Measurements from ENCODE around the gene DDX39B.

Gene DDX39B

DNA sequence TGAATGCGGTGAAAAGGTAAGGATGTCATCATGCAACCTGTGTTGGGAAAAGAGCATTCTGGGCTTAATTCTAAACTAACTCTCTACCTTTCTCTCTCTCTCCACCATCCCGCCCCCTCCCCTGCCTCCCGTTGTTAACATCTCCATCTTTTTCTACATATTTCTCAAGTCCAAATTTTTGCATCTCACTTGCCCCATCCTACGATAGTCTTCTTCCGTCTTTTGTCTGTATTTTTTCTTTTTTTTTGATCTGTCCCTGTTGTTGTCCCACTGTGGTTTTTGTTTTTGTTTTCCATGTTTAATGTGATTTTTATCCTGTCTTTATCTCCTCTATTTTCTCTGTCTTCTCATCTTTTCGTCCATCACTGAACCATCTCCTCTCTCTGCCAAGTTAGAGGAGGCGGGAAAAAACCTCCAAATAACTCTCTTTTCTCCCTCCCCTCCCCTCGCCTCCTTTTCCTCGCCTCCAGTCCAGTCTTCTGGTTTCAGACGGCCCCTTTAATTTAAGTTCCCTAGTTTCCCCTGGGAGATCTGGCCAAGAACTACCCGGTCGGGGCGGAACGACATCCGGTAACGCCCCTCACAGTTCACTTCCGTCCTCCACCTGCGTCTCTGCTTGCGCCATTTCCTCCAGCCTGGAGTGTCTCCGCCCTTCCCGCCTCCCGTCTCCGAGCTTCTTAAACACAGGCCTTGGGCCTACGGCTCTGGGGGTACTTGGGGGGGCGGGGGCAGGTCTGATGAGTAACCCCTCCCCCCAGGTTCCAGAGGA is 5.3 kb upstream of the DDX39B start, which contains the start of gene NFKBIL1:
NFKBIL1 (plus strand) TSS at position 651 of the 769 bp plus-strand sequence; CDS start at position 738, 87 bp downstream.
- peak; percentile 99 for DNase-seq

DNA sequence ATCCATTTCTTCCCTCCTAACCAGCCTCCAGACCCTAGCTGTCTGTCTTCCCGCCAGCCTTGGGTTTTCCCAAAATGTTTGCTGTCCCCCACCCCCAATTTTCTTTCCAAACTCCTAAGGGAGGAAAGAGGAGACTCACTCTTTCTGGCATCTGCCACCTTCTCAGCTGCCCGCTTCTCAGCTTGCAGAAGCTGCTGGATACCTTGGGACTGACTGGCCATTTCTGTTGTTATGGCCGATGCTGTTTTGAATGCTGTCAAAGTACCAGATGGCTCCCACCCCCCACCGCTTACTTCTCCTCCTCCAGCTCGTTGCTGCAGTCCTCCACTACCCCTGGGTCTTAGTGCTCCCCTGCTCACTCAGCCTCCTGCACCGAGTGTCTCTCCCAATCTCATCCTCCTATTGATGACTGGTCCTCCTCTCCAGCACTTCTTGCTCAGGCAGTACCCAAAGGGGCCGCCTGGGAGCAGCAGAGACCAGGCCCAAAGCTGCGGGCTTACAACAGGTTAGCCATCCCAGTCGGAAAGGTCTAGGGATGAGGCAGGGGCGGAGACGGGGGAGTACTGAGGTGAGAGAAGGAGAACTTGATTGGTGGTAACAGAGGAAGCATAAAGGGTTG is 4.6 kb upstream of the DDX39B start, which contains the start of gene ATP6V1G2:
ATP6V1G2 (minus strand) TSS at position 270 of the 619 bp plus-strand sequence; CDS start at position 221, 49 bp downstream.
- DNase-seq = peak; percentile 94

DNA sequence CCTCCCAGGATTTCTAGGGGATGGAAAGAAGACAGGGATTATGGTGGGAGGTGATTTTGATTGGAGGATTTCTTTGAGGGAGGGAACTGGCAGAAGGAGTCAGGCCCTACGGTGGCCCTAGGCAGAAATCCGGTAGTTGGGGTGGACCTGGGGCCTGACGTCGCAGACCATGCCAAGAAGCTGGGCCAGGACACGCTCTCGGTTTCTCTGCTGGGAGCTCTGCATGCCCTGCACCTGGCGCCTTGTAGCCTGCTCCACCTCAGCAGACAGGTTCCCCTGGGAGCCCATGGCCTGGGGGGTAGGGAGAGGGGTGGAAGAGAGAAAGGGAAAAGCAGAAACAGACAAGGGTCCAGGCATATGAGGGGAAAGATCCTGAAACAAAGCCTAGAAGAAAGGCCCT is 3.5 kb upstream of the DDX39B start:
- DNase-seq = no peak

DNA sequence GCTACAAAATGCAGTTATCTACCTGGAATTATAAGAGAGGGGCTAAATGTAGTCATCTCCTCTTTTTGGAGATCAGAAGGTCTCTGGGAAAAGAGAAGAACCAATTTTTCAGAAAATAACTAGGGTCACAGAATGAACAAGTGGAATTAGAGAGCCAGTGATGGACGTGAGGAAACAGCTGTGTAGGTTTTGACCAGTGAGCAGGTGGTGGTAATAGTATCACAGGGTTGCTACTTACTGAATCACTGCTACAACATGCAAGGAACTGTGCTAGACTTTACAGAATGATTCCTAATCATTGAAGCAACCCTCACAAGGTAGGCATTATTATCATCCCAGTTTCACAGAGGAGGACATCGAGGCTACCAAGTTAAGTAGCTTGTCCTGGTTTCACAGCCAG is 2.9 kb upstream of the DDX39B start:
- DNase-seq = no peak

DNA sequence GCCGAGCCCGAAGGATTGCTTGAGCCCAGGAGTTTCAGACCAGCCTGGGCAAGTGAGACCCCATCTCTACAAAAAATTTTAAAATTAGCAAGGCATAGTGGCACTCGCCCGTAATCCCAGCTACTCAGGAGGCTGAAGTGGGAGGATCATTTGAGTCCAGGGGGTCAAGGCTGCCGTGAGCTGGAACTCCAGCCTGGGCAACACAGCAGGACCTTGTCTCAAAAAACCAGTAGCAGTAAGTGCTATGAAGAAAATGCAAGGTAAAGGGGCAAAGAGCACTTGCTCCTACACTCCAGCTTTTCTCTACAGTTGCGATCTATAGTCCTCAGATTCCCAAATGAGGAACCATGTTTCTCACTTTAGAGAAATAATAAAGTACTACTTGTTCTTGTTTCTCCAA is 1.8 kb upstream of the DDX39B start:
- DNase-seq = no peak

DNA sequence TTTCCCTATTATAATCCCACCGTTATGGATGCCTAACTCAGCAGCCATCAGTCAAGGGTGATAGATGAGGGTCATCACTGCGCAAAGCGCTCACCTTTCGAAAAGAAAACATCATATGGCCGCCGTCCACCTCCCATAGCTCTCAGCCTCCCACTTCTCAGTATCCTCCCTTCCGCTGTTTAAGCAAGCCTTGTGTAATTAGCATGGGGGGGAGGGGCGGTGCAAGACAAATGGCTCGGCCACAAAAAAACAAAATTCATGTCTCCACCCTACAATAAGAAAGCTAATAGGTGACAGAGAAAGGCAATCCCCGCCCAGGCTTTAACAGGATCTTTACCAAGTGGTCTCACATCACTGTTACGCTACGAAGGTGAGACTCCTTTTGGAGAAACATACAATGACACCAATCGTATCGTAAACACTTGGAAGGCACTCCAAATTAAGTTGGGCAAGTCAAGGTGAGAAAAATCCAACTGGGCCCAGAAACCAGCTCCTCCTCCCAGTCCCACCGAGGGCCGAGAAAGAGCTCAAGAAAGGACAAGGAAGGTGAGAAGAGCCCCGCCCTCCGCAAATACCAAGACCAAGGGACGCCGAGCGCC is 645 bp downstream of the DDX39B start:
- peak; percentile 92 for DNase-seq

DNA sequence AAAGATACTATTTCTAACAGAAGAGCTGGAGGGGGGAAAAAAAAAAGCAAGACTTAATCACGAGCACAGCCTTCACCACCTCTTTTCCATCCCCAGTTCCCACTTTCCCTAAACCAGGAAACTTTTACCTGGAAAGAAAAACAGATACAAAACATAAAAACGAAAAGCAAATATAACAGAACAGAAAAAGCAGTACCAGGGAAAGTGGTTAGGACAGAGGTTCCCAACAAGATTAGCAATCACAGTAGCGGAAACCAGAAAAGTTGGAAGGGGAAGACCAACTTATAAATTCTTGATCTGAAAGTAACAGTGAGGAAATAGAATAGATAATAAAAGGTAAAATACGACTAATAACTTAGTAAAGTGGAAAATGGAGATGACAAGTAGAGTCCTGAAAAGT is 1.2 kb downstream of the DDX39B start:
- DNase-seq = no peak

DNA sequence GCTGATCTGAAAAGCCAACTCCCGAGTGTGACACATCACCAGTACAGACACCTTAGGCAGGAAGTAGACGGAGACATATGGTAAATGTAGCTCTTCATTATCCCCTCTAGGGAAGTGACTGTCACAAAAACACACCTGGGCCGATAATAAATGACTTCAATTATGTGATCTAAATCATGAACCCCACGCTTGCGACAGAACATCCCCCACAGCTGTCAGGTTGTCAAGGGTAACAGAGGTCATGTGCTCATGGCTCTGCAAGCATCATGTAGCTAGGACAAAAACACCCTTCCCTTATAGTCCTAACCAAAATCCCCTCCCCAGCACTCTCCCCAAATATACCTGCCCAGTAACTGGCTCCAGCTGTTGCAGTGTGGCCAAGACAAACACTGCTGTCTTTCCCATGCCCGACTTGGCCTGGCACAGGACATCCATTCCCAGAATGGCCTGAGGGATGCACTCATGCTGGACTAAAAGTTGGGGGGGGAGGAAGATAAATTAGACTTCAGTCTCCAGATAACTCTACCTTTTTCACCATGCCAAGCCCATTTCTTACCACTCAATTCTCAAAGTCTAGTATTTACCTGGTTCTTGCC is 2.9 kb downstream of the DDX39B start:
- DNase-seq = no peak

DNA sequence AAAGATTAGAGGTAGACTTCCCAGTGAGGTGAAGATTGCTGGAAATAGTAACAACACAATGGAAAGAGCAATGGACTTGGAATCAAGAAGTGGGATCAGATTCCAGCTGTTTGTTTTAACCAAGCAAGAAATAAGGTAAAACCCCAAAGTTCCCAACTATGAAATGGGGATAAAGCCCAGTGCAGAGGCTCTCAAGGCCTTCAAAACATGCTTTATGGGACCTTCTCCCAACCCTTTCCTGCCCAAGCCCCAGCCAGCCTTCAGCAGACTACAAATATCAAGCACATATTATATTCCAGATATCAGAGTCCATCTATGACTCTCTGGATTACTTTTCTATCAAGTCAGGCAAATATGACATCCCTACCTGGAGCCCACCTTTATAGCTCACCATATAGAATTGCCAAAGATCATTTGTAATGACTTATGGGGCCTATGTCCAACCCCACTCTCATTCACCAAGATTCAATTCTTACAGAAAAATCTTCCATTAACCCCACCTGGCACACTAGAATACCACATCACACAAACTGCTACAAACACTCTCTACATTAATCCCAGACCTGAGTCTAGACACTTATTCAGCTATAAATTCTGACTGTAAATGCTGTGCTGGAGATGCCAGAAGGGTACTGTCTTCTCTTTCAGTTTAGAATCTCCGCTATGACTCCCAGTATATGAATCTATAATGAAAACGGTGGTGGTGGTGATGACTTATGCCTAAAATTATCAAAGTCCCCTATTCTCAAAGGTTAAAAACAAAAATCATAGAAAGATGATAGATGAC is 6.1 kb downstream of the DDX39B start:
- DNase-seq = no peak

DNA sequence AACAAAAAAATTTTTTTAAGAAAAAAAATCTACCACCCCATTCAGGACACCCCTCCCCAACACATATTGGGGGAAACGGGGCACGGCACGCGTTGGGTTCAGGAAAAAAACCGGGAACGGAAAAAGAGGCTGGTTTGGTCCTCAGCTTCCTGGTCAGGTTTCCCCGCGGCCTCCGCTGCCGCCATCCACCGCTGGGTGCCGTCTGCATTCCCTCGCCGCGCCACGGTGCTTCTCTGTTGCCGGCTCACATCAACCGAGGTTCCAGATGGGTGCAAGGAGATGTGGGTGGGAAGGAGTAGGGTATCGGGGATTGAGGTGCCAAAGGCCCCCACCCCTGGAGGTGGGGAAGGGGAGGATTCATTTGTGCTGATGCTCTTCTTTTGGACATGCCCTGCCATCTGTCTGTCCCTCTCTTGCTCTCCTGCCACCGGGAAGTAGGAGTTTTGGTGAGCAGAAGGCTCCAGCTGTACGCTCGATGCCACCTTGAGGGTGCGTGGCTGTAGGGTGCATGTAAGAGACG is 7.2 kb downstream of the DDX39B start:
- no peak for DNase-seq

DNA sequence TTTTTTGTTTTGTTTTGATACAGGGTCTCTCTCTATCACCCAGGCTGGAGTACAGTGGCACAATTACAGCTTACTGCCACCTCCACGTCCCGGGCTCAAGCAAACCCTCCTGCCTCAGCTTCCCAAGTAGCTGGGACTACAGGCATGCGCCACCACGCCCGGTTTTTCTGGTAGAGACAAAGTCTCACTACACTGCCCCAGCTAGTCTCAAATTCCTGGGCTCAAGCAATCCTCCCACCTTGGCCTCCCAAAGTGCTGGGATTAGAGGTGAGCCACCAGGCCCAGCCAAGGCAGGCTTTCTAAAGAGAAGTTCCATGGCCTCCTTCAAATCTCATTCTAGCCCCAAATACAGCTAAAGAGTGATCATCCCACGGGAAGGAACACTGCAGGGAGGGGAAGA is 7.8 kb downstream of the DDX39B start:
- no peak for DNase-seq

DNA sequence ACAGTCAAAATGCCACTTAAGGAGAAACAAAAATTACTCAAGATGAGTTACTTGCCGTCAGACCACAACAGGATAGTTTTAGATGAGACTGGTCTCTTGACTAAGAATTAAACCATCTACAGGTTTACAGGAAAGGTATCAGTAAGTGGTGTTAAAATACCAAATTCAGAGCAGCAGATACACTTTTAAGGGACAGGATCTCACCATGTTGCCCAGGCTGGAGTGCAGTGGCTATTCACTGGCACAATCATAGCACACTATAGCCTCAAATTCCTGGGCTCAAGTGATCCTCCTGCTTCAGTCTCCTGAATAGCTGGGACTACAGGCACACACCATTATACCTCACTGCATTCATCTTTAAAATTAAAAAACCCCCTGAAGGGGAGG is 8.4 kb downstream of the DDX39B start:
- DNase-seq = no peak

DNA sequence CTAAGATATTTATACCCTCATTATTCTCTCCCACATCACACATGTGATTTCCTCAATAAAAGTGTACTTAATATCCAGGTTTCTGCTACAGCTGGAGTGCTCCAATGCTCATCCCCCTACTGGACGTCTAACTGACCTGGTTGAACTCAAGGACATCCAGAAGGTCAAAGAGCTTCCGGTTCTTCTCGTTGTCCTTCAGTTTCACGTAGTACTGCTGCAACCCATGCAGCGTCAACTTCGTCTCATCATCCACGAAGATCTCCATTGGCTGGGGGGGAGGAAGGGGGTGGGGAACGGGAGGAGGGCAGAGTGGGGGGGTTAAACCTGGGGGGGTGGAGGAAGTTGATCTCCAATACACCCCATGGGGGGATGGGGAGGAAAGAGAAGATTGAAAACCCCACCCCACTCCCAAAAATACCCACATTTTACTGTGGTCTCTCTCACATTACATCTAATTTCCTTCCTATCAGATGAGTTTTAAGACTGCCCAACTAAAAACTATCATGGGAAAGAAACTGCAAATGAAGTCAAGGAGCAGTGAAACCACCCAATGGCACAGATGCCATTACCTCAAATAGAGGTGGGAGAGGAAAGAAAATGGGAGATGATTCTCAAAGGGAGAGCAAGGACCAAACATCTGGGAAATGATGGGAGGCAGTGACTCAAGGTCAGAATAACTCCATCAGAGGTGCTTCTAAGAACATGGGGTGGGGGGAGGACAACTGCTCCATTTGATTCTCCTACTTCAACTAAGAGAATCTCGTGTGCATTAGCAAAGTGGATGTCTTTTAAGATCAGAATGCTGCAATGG is 9.0 kb downstream of the DDX39B start:
- no peak for DNase-seq

DNA sequence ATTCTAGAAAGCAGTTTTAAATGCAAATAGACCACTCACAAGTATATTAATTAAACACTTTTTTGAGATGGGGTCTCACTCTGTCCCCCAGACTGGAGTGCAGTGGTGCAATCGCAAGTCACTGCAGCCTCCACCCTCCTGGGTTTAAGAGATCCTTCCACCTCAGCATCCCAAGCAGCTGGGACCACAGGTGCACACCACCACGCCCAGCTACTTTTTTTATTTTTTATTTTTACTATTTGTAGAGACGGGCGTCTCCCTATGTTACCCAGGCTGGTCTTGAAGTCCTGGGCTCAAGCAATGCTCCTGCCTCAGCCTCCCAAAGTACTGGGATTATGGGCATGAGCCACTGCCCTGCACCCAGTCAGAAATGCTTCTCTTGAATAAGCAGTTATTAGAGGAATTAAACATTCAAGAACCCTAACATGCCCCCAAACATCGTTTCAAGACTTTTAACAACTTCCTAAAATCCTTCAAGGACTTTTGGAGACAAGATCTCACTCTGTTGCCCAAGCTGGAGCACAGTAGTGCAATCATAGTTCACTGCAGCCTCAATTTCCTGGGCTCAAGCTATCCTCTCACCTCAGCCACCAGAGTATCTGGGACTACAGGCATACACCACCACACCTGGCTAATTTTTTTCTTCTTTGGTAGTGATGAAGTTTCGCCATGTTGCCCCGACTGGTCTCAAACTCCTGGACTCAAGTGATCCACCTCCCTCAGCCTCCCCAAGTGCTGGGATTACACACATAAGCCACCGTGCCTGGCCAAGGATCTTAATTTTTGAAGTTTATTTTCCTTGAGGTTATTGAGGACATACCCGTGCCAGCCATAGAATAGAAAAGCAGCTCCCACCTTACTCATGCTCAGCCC is 9.8 kb downstream of the DDX39B start:
- no peak for DNase-seq

DNA sequence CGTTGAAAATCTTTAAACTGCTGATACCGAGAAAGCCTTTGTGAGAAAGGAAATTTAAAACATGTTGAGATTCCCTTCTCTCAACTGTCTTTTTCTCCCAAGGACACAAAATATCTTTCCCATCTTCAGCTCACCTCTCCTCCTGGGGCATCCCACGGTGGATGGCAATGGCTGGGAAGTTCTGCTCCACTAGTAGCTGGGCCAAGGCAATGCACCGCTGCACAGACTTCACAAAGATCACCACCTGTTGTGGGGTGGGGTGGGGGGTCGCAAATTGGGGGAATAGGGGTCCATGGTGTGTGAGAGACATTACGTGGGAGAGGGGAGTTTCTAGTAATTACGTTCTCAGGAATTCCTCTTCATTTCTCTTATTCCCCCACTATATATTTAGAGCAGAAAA is 10.6 kb downstream of the DDX39B start:
- DNase-seq = no peak

DNA sequence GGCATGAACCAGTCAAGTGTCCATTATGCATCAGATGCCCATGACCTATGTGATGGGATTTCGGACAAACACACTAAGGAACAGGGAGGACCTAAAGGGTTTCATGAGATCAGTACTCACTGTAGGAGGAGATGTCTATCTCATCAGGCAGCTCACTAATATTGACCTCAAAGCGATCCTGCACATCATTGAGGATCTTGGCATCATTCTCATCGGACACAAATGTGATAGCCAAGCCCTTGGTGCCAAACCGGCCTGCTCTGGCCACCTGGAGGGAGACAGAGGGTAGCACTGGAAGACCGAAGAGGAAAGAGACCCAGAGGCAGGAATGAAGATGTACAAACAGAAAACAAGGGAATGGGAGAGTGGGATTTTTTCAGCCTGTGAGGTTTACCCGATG is 11.1 kb downstream of the DDX39B start:
- DNase-seq = no peak

DNA sequence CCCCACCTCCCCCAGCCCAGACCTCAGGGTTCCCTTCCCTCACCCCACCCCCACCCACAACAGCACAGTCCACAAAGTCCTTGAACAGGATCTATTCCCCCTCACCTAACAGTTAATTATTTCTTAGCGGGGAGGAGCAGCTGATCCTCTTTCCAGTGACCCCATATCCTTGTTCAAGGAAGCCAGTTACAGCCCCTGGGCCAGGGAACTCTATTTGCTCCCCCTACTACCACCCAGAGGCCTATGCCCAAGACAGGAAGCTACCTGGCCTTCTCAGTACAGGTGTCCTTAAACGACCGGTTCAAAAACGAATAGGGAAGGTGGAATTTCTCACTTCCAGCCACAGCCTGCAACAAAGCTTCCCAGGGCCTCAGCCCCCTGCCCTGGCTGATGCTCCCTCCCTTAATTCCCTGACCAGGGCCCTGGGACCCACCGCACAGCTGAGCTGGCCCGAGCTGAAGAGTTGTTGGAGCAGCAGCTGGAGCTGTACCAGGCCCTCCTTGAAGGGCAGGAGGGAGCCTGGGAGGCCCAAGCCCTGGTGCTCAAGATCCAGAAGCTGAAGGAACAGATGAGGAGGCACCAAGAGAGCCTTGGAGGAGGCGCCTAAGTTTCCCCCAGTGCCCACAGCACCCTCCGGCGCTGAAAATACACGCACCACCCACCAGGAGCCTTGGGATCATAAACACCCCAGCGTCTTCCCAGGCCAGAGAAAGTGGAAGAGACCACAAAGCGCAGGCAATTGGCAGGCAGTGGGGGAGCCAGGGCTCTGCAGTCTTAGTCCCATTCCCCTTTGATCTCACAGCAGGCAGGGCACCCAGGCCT is 12.3 kb downstream of the DDX39B start:
- DNase-seq = peak; percentile 18

DNA sequence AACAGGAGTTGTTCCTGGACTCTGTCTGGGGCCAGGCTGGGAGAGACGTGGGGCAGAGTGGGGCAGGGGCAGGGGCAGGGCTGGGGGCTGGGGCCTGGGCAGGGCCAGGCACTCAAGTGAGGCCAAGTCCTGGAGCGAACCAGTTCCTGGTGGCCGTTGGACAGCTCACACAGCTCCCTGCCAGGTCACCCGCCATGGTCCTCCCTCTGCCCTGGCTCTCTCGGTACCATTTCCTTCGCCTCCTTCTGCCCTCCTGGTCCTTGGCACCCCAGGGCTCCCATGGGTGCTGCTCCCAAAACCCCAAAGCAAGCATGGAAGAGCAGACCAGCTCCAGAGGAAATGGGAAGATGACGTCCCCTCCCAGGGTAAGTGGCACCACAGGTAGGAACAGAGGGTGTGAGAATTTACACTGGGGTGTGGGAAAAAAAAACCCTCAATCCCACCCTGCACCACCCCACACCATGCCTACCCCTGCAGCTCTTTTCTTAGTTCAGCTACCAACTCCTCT is 12.9 kb downstream of the DDX39B start, which contains the start of gene MCCD1:
MCCD1 (plus strand) TSS at position 142 of the 508 bp plus-strand sequence; CDS start at position 195, 53 bp downstream.
- DNase-seq = no peak

DNA sequence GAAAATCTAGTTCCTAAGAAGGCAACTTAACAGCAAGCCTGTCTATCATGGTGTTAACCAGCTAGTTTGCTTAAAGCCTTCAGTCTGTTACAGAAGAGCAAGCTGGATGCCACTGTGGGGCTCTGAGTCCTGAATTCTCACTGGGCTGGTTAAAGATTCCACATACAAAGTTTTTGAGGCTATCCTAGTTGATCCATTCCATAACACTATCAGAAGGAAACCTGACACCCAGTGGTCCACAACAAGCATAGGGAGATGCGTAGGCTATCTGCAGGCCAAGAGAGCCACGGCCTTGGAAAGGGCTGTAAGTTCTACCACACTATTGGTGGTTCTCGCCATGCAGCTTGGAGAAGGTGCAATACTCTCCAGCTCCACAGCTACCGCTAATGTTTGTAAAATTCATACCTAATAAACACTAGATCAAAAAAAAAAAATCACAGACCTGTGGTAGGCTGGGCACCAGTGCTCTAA is 13.5 kb downstream of the DDX39B start:
- DNase-seq = peak; percentile 39

Measured in hematopoietic multipotent progenitor cell treated with erythropoietin and hydrocortisone succinate and interleukin-3 and kit ligand, for 4 days (in vitro differentiated cells).